ENCODE data around the gene ERCC3. TPM values are rescaled to one million over a fixed set of nuclear protein-coding genes. Genes with fewer than 3 reads are reported as not detected.

ERCC3 gene
- total RNA-seq, result 43.8 and 47.1 TPM in 2 replicates

- DNase-seq (ENCODE audit: low read depth), result peak; percentile 77
- no peak for TF ChIP-seq CTCF (IDR thresholded peaks at IDR 0.05; ENCODE audit: insufficient read depth, low read depth, low read length)
- H3K4me3 ChIP-seq (ENCODE audit: low read depth, low read length), result peak within 1 kb of the TSS; percentile 95
These were observed at the start of gene ERCC3 for GRCh38 chr2:127293748-127294562. Gene ERCC3, minus strand, starts transcription at chr2:127294144. Its CDS starts 63 bp downstream, at chr2:127294081.

GRCh38 chr2:127343277-127343676 lies 49.3 kb upstream of the ERCC3 start:
- no peak for TF ChIP-seq CTCF (IDR thresholded peaks at IDR 0.05; ENCODE audit: insufficient read depth, low read depth, low read length)
- no peak for DNase-seq (ENCODE audit: low read depth)
- no peak overlapping the region for H3K4me3 ChIP-seq (ENCODE audit: low read depth, low read length)

GRCh38 chr2:127342101-127342500 lies 48.2 kb upstream of the ERCC3 start:
- H3K4me3 ChIP-seq (ENCODE audit: low read depth, low read length), result no peak overlapping the region
- TF ChIP-seq CTCF (IDR thresholded peaks at IDR 0.05; ENCODE audit: insufficient read depth, low read depth, low read length), result no peak
- no peak for DNase-seq (ENCODE audit: low read depth)

GRCh38 chr2:127332335-127332734 lies 38.4 kb upstream of the ERCC3 start:
- no peak for TF ChIP-seq CTCF (IDR thresholded peaks at IDR 0.05; ENCODE audit: insufficient read depth, low read depth, low read length)
- H3K4me3 ChIP-seq (ENCODE audit: low read depth, low read length), result no peak overlapping the region
- DNase-seq (ENCODE audit: low read depth), result no peak

- no peak overlapping the region for H3K4me3 ChIP-seq (ENCODE audit: low read depth, low read length)
- no peak for TF ChIP-seq CTCF (IDR thresholded peaks at IDR 0.05; ENCODE audit: insufficient read depth, low read depth, low read length)
These were observed 36.8 kb upstream of the ERCC3 start for GRCh38 chr2:127330753-127331152.

GRCh38 chr2:127326289-127326945 lies 32.5 kb upstream of the ERCC3 start:
- no peak for TF ChIP-seq CTCF (IDR thresholded peaks at IDR 0.05; ENCODE audit: insufficient read depth, low read depth, low read length)
- no peak for DNase-seq (ENCODE audit: low read depth)
- no peak overlapping the region for H3K4me3 ChIP-seq (ENCODE audit: low read depth, low read length)

More at GRCh38 chr2:127330753-127331152, 36.8 kb upstream of the ERCC3 start:
- no peak for DNase-seq (ENCODE audit: low read depth)

Measured in fibroblast of villous mesenchyme (primary cell).